GM13977 (cell line): Measurements from ENCODE around the gene AZU1.

ENCODE experiments used
- DNase-seq: peaks from one replicate; pipeline ENCODE4 v3.0.0; 2012; ENCODE audit warnings: low spot score
- CTCF ChIP-seq: IDR thresholded peaks from 2 replicates; pipeline ENCODE4 v1.5.1; 2012; ENCODE audit warnings: mild to moderate bottlenecking, control low read depth; ENCODE audit not compliant: insufficient read depth; ENCODE audit errors: extremely low read depth, missing control alignments
- in situ Hi-C: fragments of 300-500 bp; cut with MboI; formaldehyde crosslinking; loops from one replicate; pipeline ENCODE4 v1.12.0; 2022; ENCODE audit warnings: low sequenced_read_pairs, low pct_unique_long_range_greater_than_20kb, mixed read lengths, inconsistent platforms; ENCODE audit not compliant: unreplicated experiment

Gene AZU1, protein sequence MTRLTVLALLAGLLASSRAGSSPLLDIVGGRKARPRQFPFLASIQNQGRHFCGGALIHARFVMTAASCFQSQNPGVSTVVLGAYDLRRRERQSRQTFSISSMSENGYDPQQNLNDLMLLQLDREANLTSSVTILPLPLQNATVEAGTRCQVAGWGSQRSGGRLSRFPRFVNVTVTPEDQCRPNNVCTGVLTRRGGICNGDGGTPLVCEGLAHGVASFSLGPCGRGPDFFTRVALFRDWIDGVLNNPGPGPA

GRCh38 chr19:827710-828321, at the start of gene AZU1:
Gene AZU1 (plus strand): TSS chr19:827837. CDS start chr19:827847, 10 bp downstream.
- TF ChIP-seq CTCF = no peak
- in situ Hi-C loops = no loop called here
- DNase-seq = no peak

- no peak for DNase-seq
- TF ChIP-seq CTCF = no peak
- in situ Hi-C loops = no loop called here
These were observed 48.6 kb upstream of the AZU1 start for GRCh38 chr19:778910-779653.

DNA sequence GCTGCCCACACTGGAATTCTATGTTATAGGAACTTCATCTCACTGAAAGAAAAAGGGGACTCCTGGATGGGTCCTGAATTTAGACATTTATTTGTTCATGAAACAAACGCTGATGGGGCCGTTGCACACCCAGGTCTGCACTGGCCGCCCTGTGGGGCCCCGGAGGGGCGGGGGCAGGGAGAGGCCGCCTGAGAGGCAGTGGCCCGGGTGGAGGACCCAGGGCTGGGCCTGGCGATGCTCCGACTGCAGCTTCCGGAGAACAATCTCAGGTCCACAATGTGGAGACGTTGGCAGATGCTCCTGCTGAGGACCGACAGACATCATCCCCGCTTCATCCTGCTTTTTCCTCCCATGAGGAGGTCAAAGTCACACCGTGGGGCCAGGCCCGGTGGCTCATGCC, 46.7 kb upstream of the AZU1 start:
- no peak for DNase-seq
- TF ChIP-seq CTCF = no peak
- in situ Hi-C loops = no loop called here

DNA sequence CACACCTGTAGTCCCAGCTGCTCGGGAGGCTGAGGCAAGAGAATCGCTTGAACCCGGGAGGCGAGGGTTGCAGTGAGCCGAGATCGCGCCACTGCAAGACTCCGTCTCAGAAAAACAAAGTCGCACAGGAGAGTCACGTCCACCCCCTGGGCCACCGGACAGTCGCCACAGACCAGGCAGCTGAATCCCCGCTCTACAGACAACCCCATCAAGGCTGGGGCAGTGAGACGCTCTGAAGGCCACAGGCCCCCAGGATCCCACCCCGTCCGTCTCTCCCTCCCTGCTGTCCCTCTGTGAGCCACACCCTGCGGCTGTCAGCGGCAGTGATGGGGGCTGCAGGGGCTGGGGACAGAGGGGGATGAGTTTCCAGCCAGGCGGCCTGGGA, 45.8 kb upstream of the AZU1 start:
- no peak for DNase-seq
- in situ Hi-C loops = no loop called here
- no peak for TF ChIP-seq CTCF

GRCh38 chr19:782185-782877, 45.3 kb upstream of the AZU1 start:
- DNase-seq = no peak
- TF ChIP-seq CTCF = no peak
- in situ Hi-C loops = no loop called here

GRCh38 chr19:782878-783668, 44.6 kb upstream of the AZU1 start:
- TF ChIP-seq CTCF = no peak
- no peak for DNase-seq
- in situ Hi-C loops = no loop called here
